Activated naive CD8-positive, alpha-beta T cell treated with anti-CD3 and anti-CD28 coated beads, Interleukin-2, amount 50 U/mL, for 24 hours (primary cell): Measurements from ENCODE around the gene RBM26.
"Not testable (repeated sequence)": the region's sequence is repeated elsewhere in the genome, so short reads cannot be mapped to it uniquely, and the experiment has no call there.

Experiments used
- ATAC-seq: fragments of 150-1000 bp; cut with Tn5 transposase; one replicate; pipeline ENCODE4 v1.10.0; 2021
- DNase-seq: peaks from one replicate; pipeline ENCODE4 v3.0.0; 2021
- H3K27ac Mint-ChIP-seq: one replicate; pipeline ENCODE4 v1.8.0; 2021; ENCODE audit warnings: mild to moderate bottlenecking, mixed read lengths
- H3K27me3 Mint-ChIP-seq: one replicate; pipeline ENCODE4 v1.8.0; 2021; ENCODE audit warnings: mixed read lengths
- H3K36me3 Mint-ChIP-seq: one replicate; pipeline ENCODE4 v1.8.0; 2021; ENCODE audit warnings: low read depth, mixed read lengths
- H3K4me1 Mint-ChIP-seq: one replicate; pipeline ENCODE4 v1.8.0; 2021; ENCODE audit warnings: mixed read lengths
- H3K4me3 Mint-ChIP-seq: one replicate; pipeline ENCODE4 v1.8.0; 2021; ENCODE audit warnings: mild to moderate bottlenecking, moderate library complexity, mixed read lengths
- H3K9me3 Mint-ChIP-seq: one replicate; pipeline ENCODE4 v1.8.0; 2021; ENCODE audit warnings: mixed read lengths

The RBM26 gene

GRCh38 chr13:79307433-79307861 lies 98.6 kb downstream of the RBM26 start:
- Mint-ChIP-seq H3K27ac (no peak overlapping the region), H3K4me3 (no peak overlapping the region), H3K9me3 (no peaks in the 10 kb centered on the region), H3K27me3 (peaks cover 3% of the 10 kb centered on the region), H3K36me3 (peaks cover 2% of the 10 kb centered on the region), H3K4me1 (peaks cover 3% of the 10 kb centered on the region)
- DNase-seq (no peak), ATAC-seq (no peak)

GRCh38 chr13:79306650-79307049 lies 99.4 kb downstream of the RBM26 start:
- Mint-ChIP-seq H3K9me3 (no peaks in the 10 kb centered on the region), H3K27me3 (peaks cover 3% of the 10 kb centered on the region), H3K36me3 (no peaks in the 10 kb centered on the region), H3K4me3 (no peak overlapping the region), H3K27ac (no peak overlapping the region), H3K4me1 (peaks cover 3% of the 10 kb centered on the region)
- DNase-seq: no peak
- no peak for ATAC-seq

- Mint-ChIP-seq H3K9me3 (no peaks in the 10 kb centered on the region), H3K27me3 (peaks cover 6% of the 10 kb centered on the region), H3K36me3 (no peaks in the 10 kb centered on the region), H3K4me1 (no peaks in the 10 kb centered on the region), H3K27ac (no peak overlapping the region), H3K4me3 (no peak overlapping the region)
- DNase-seq (no peak), ATAC-seq (no peak)
Measured at GRCh38 chr13:79297128-79297527, 108.9 kb downstream of the RBM26 start.

GRCh38 chr13:79295906-79296706 lies 109.9 kb downstream of the RBM26 start:
- Mint-ChIP-seq H3K27me3 (peaks cover 4% of the 10 kb centered on the region), H3K4me1 (no peaks in the 10 kb centered on the region), H3K27ac (no peak overlapping the region), H3K9me3 (no peaks in the 10 kb centered on the region), H3K36me3 (no peaks in the 10 kb centered on the region), H3K4me3 (no peak overlapping the region)
- no peak for DNase-seq
- ATAC-seq: no peak

- Mint-ChIP-seq H3K9me3 (no peaks in the 10 kb centered on the region), H3K27ac (no peak overlapping the region), H3K4me1 (no peaks in the 10 kb centered on the region), H3K36me3 (no peaks in the 10 kb centered on the region), H3K4me3 (no peak overlapping the region), H3K27me3 (peaks cover 5% of the 10 kb centered on the region)
- ATAC-seq (no peak), DNase-seq (no peak)
Measured at GRCh38 chr13:79290595-79291244, 115.3 kb downstream of the RBM26 start.

GRCh38 chr13:79289571-79289970 lies 116.5 kb downstream of the RBM26 start:
- no peaks in the 10 kb centered on the region for H3K4me1 Mint-ChIP-seq
- H3K27me3 Mint-ChIP-seq: peaks cover 2% of the 10 kb centered on the region
- no peak overlapping the region for H3K4me3 Mint-ChIP-seq
- no peak overlapping the region for H3K27ac Mint-ChIP-seq
- no peak for DNase-seq
- no peak for ATAC-seq
- H3K9me3 Mint-ChIP-seq: no peaks in the 10 kb centered on the region
- H3K36me3 Mint-ChIP-seq: no peaks in the 10 kb centered on the region

- Mint-ChIP-seq H3K4me1 (no peaks in the 10 kb centered on the region), H3K27me3 (peaks cover 2% of the 10 kb centered on the region), H3K36me3 (no peaks in the 10 kb centered on the region), H3K27ac (no peak overlapping the region), H3K4me3 (no peak overlapping the region), H3K9me3 (no peaks in the 10 kb centered on the region)
- ATAC-seq (no peak), DNase-seq (no peak)
Measured at GRCh38 chr13:79287939-79288795, 117.9 kb downstream of the RBM26 start.

- H3K4me1 Mint-ChIP-seq: no peaks in the 10 kb centered on the region
- no peaks in the 10 kb centered on the region for H3K36me3 Mint-ChIP-seq
- no peaks in the 10 kb centered on the region for H3K9me3 Mint-ChIP-seq
- no peak overlapping the region for H3K4me3 Mint-ChIP-seq
- H3K27me3 Mint-ChIP-seq: peaks cover 2% of the 10 kb centered on the region
- no peak overlapping the region for H3K27ac Mint-ChIP-seq
- ATAC-seq (no peak), DNase-seq (no peak)
Measured at GRCh38 chr13:79285159-79285558, 120.9 kb downstream of the RBM26 start.

- no peak for ATAC-seq
- Mint-ChIP-seq H3K4me3 (no peak overlapping the region), H3K27me3 (peaks cover 2% of the 10 kb centered on the region), H3K36me3 (no peaks in the 10 kb centered on the region), H3K9me3 (no peaks in the 10 kb centered on the region), H3K27ac (no peak overlapping the region), H3K4me1 (no peaks in the 10 kb centered on the region)
- DNase-seq: no peak
Measured at GRCh38 chr13:79283742-79284141, 122.3 kb downstream of the RBM26 start.

GRCh38 chr13:79282976-79283375 lies 123.1 kb downstream of the RBM26 start:
- Mint-ChIP-seq H3K4me3 (no peak overlapping the region), H3K27me3 (peaks cover 2% of the 10 kb centered on the region), H3K4me1 (no peaks in the 10 kb centered on the region), H3K36me3 (no peaks in the 10 kb centered on the region), H3K9me3 (no peaks in the 10 kb centered on the region), H3K27ac (no peak overlapping the region)
- no peak for ATAC-seq
- DNase-seq: no peak

GRCh38 chr13:79282508-79282907 lies 123.5 kb downstream of the RBM26 start:
- H3K36me3 Mint-ChIP-seq: no peaks in the 10 kb centered on the region
- ATAC-seq: no peak
- H3K27ac Mint-ChIP-seq: no peak overlapping the region
- no peaks in the 10 kb centered on the region for H3K9me3 Mint-ChIP-seq
- H3K27me3 Mint-ChIP-seq: peaks cover 2% of the 10 kb centered on the region
- H3K4me3 Mint-ChIP-seq: no peak overlapping the region
- H3K4me1 Mint-ChIP-seq: no peaks in the 10 kb centered on the region
- no peak for DNase-seq

GRCh38 chr13:79281339-79281747 lies 124.7 kb downstream of the RBM26 start:
- no peak overlapping the region for H3K27ac Mint-ChIP-seq
- ATAC-seq (no peak), DNase-seq (no peak)
- no peaks in the 10 kb centered on the region for H3K4me1 Mint-ChIP-seq
- H3K9me3 Mint-ChIP-seq: no peaks in the 10 kb centered on the region
- H3K4me3 Mint-ChIP-seq: no peak overlapping the region
- peaks cover 2% of the 10 kb centered on the region for H3K27me3 Mint-ChIP-seq
- no peaks in the 10 kb centered on the region for H3K36me3 Mint-ChIP-seq

GRCh38 chr13:79279735-79280134 lies 126.3 kb downstream of the RBM26 start:
- not testable (repeated sequence) for H3K27me3 Mint-ChIP-seq, H3K4me3 Mint-ChIP-seq, DNase-seq, H3K4me1 Mint-ChIP-seq, H3K27ac Mint-ChIP-seq, ATAC-seq, H3K36me3 Mint-ChIP-seq, H3K9me3 Mint-ChIP-seq

- ATAC-seq (no peak), DNase-seq (no peak)
- peaks cover 16% of the 10 kb centered on the region for H3K27me3 Mint-ChIP-seq
- H3K4me1 Mint-ChIP-seq: no peaks in the 10 kb centered on the region
- H3K36me3 Mint-ChIP-seq: no peaks in the 10 kb centered on the region
- no peaks in the 10 kb centered on the region for H3K9me3 Mint-ChIP-seq
- H3K27ac Mint-ChIP-seq: no peak overlapping the region
- H3K4me3 Mint-ChIP-seq: no peak overlapping the region
Measured at GRCh38 chr13:79273045-79273444, 133.0 kb downstream of the RBM26 start.

GRCh38 chr13:79271616-79272015 lies 134.4 kb downstream of the RBM26 start:
- H3K27ac Mint-ChIP-seq: no peak overlapping the region
- peaks cover 16% of the 10 kb centered on the region for H3K27me3 Mint-ChIP-seq
- no peaks in the 10 kb centered on the region for H3K9me3 Mint-ChIP-seq

More at GRCh38 chr13:79271616-79272015, 134.4 kb downstream of the RBM26 start:
- Mint-ChIP-seq H3K4me1 (no peaks in the 10 kb centered on the region), H3K36me3 (no peaks in the 10 kb centered on the region), H3K4me3 (no peak overlapping the region)
- ATAC-seq (no peak), DNase-seq (no peak)
